Measurements from ENCODE around the gene WIZ.
"Not testable (repeated sequence)": the region's sequence is repeated elsewhere in the genome, so short reads cannot be mapped to it uniquely, and the experiment has no call there.

The WIZ gene

DNA sequence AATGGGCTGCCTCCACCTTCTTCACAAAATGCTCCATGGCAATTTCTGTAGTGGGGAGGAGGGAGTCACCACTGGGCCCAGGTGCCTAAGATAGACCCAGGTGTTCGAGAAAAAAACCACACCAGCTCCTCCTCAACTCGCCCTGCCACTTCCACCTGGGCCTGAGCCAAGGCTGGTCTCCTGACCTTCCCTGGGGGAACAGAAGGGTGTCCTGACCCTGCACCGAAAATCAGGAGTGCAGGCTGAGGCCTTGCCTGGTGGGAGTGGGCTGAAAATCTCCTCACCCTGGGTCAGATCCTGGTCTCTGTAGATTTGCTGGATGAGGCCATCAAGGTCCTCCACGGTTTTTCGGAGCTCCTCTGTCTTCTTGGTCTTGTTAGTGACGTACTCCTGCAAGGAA is 52.5 kb downstream of the WIZ start:
- Histone ChIP-seq H3K9ac (ENCODE audit: low read depth in 1 of 2, low read length in 2 of 2) (no peak overlapping the region), H3K27me3 (ENCODE audit: control insufficient read depth in 1 of 2, insufficient read depth in 2 of 2, low read length in 2 of 2) (no peaks in the 10 kb centered on the region), H3K4me3 (ENCODE audit: low read depth in 1 of 2, low read length in 2 of 2) (no peak overlapping the region), H3K36me3 (ENCODE audit: control insufficient read depth in 1 of 2, insufficient read depth in 2 of 2, low read length in 2 of 2) (peaks cover 45 to 86% of the 10 kb centered on the region in 2 donors), H3K4me1 (ENCODE audit: control insufficient read depth in 1 of 2, insufficient read depth in 2 of 2, low read length in 2 of 2) (no peaks in the 10 kb centered on the region), H3K9me3 (ENCODE audit: control insufficient read depth in 1 of 2, low read length in 2 of 2) (no peaks in the 10 kb centered on the region), H3K27ac (ENCODE audit: low read depth, low read length) (no peak overlapping the region)

DNA sequence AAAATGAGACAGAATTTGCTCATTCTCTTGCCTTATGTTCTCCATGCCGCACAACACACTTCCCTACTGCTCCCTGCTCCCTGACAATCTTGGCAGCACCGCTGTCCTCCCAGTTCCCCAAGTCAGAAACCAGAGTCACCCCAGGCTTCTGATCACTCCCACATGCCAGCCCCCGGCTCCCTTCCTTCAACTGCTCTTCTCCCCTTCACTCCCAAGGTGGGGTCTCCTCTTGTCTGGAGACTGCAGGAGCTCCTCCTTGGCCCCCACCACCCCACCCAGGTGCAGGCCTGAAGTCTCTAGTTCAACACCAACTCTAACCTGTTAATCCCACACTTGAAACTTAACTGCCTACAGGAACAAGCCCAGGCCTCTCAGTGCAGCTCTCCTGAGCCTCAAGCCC is 53.3 kb downstream of the WIZ start:
- no peak overlapping the region for H3K27ac ChIP-seq (ENCODE audit: low read depth, low read length)
- no peaks in the 10 kb centered on the region for H3K4me1 ChIP-seq (ENCODE audit: control insufficient read depth in 1 of 2, insufficient read depth in 2 of 2, low read length in 2 of 2)
- H3K9me3 ChIP-seq (ENCODE audit: control insufficient read depth in 1 of 2, low read length in 2 of 2), result no peaks in the 10 kb centered on the region
- H3K27me3 ChIP-seq (ENCODE audit: control insufficient read depth in 1 of 2, insufficient read depth in 2 of 2, low read length in 2 of 2), result no peaks in the 10 kb centered on the region
- H3K4me3 ChIP-seq (ENCODE audit: low read depth in 1 of 2, low read length in 2 of 2), result no peak overlapping the region
- H3K36me3 ChIP-seq (ENCODE audit: control insufficient read depth in 1 of 2, insufficient read depth in 2 of 2, low read length in 2 of 2), result peaks cover 38 to 84% of the 10 kb centered on the region in 2 donors
- H3K9ac ChIP-seq (ENCODE audit: low read depth in 1 of 2, low read length in 2 of 2), result no peak overlapping the region

DNA sequence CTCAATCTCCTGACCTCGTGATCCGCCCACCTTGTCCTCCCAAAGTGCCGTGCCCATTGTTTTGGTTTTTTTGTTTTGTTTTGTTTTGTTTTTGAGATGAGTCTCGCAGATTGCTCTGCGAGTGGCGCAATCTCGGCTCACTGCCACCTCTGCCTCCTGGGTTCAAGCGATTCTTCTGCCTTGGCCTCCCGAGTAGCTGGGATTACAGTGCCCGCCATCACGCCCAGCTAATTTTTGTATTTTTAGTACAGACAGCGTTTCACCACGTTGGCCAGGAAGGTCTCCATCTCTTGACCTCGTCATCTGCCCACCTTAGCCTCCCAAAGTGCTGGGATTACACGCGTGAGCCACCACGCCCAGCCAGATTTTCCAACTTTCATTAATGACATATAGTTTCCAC is 54.5 kb downstream of the WIZ start:
- not testable (repeated sequence) for H3K27ac ChIP-seq (ENCODE audit: low read depth, low read length); H3K4me1 ChIP-seq (ENCODE audit: control insufficient read depth in 1 of 2, insufficient read depth in 2 of 2, low read length in 2 of 2); H3K9ac ChIP-seq (ENCODE audit: low read depth in 1 of 2, low read length in 2 of 2); H3K27me3 ChIP-seq (ENCODE audit: control insufficient read depth in 1 of 2, insufficient read depth in 2 of 2, low read length in 2 of 2); H3K4me3 ChIP-seq (ENCODE audit: low read depth in 1 of 2, low read length in 2 of 2); H3K9me3 ChIP-seq (ENCODE audit: control insufficient read depth in 1 of 2, low read length in 2 of 2)
- H3K36me3 ChIP-seq (ENCODE audit: control insufficient read depth in 1 of 2, insufficient read depth in 2 of 2, low read length in 2 of 2), result peaks cover 31 to 78% of the 10 kb centered on the region in 2 donors

GRCh38 chr19:15394426-15394825 is 55.3 kb downstream of the WIZ start:
- no peaks in the 10 kb centered on the region for H3K27me3 ChIP-seq (ENCODE audit: control insufficient read depth in 1 of 2, insufficient read depth in 2 of 2, low read length in 2 of 2)
- H3K36me3 ChIP-seq (ENCODE audit: control insufficient read depth in 1 of 2, insufficient read depth in 2 of 2, low read length in 2 of 2), result peaks cover 24 to 70% of the 10 kb centered on the region in 2 donors
- no peak overlapping the region for H3K27ac ChIP-seq (ENCODE audit: low read depth, low read length)
- H3K9me3 ChIP-seq (ENCODE audit: control insufficient read depth in 1 of 2, low read length in 2 of 2), result no peaks in the 10 kb centered on the region
- no peak overlapping the region for H3K4me3 ChIP-seq (ENCODE audit: low read depth in 1 of 2, low read length in 2 of 2)
- H3K4me1 ChIP-seq (ENCODE audit: control insufficient read depth in 1 of 2, insufficient read depth in 2 of 2, low read length in 2 of 2), result no peaks in the 10 kb centered on the region
- no peak overlapping the region for H3K9ac ChIP-seq (ENCODE audit: low read depth in 1 of 2, low read length in 2 of 2)

- Histone ChIP-seq H3K36me3 (ENCODE audit: control insufficient read depth in 1 of 2, insufficient read depth in 2 of 2, low read length in 2 of 2) (peaks cover 19 to 65% of the 10 kb centered on the region in 2 donors), H3K9ac (ENCODE audit: low read depth in 1 of 2, low read length in 2 of 2) (no peak overlapping the region), H3K27ac (ENCODE audit: low read depth, low read length) (no peak overlapping the region), H3K27me3 (ENCODE audit: control insufficient read depth in 1 of 2, insufficient read depth in 2 of 2, low read length in 2 of 2) (no peaks in the 10 kb centered on the region), H3K9me3 (ENCODE audit: control insufficient read depth in 1 of 2, low read length in 2 of 2) (no peaks in the 10 kb centered on the region), H3K4me3 (ENCODE audit: low read depth in 1 of 2, low read length in 2 of 2) (no peak overlapping the region), H3K4me1 (ENCODE audit: control insufficient read depth in 1 of 2, insufficient read depth in 2 of 2, low read length in 2 of 2) (no peaks in the 10 kb centered on the region)
These were observed 55.8 kb downstream of the WIZ start for GRCh38 chr19:15393963-15394362.

GRCh38 chr19:15390814-15391213 is 58.9 kb downstream of the WIZ start:
- no peak overlapping the region for H3K9ac ChIP-seq (ENCODE audit: low read depth in 1 of 2, low read length in 2 of 2)
- H3K27me3 ChIP-seq (ENCODE audit: control insufficient read depth in 1 of 2, insufficient read depth in 2 of 2, low read length in 2 of 2), result no peaks in the 10 kb centered on the region
- no peaks in the 10 kb centered on the region for H3K9me3 ChIP-seq (ENCODE audit: control insufficient read depth in 1 of 2, low read length in 2 of 2)
- no peak overlapping the region for H3K27ac ChIP-seq (ENCODE audit: low read depth, low read length)
- H3K4me1 ChIP-seq (ENCODE audit: control insufficient read depth in 1 of 2, insufficient read depth in 2 of 2, low read length in 2 of 2), result no peaks in the 10 kb centered on the region
- H3K4me3 ChIP-seq (ENCODE audit: low read depth in 1 of 2, low read length in 2 of 2), result no peak overlapping the region
- peaks cover 0 to 42% of the 10 kb centered on the region in 2 donors for H3K36me3 ChIP-seq (ENCODE audit: control insufficient read depth in 1 of 2, insufficient read depth in 2 of 2, low read length in 2 of 2)

DNA sequence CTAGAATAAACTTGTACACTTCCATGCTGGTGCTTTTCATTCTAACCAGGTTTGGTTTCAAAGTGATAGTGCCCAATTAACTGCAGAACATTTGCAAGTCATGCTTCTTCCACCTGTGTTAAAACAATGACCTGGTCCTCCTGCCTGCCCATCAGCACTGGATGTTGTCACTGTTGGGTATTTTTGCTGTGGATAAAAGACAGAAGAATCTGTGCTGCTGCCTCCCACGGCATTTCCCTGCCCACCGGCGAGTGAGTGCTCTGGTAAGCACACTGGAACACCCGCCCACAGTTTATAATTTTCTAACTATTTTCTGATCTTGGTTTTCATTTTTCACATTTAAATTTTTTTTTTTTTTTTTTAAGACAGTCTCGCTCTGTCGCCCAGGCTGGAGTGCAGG is 67.9 kb downstream of the WIZ start:
- Histone ChIP-seq H3K27ac (ENCODE audit: low read depth, low read length) (no peak overlapping the region), H3K27me3 (ENCODE audit: control insufficient read depth in 1 of 2, insufficient read depth in 2 of 2, low read length in 2 of 2) (no peaks in the 10 kb centered on the region), H3K9ac (ENCODE audit: low read depth in 1 of 2, low read length in 2 of 2) (no peak overlapping the region), H3K4me3 (ENCODE audit: low read depth in 1 of 2, low read length in 2 of 2) (no peak overlapping the region), H3K36me3 (ENCODE audit: control insufficient read depth in 1 of 2, insufficient read depth in 2 of 2, low read length in 2 of 2) (peaks cover 4 to 13% of the 10 kb centered on the region in 2 donors), H3K4me1 (ENCODE audit: control insufficient read depth in 1 of 2, insufficient read depth in 2 of 2, low read length in 2 of 2) (peaks cover 17 to 21% of the 10 kb centered on the region in 2 donors), H3K9me3 (ENCODE audit: control insufficient read depth in 1 of 2, low read length in 2 of 2) (no peaks in the 10 kb centered on the region)

- H3K4me1 ChIP-seq (ENCODE audit: control insufficient read depth in 1 of 2, insufficient read depth in 2 of 2, low read length in 2 of 2), result peaks cover 22 to 26% of the 10 kb centered on the region in 2 donors
- H3K27me3 ChIP-seq (ENCODE audit: control insufficient read depth in 1 of 2, insufficient read depth in 2 of 2, low read length in 2 of 2), result no peaks in the 10 kb centered on the region
- no peak overlapping the region for H3K9ac ChIP-seq (ENCODE audit: low read depth in 1 of 2, low read length in 2 of 2)
- H3K9me3 ChIP-seq (ENCODE audit: control insufficient read depth in 1 of 2, low read length in 2 of 2), result no peaks in the 10 kb centered on the region
- H3K36me3 ChIP-seq (ENCODE audit: control insufficient read depth in 1 of 2, insufficient read depth in 2 of 2, low read length in 2 of 2), result peaks cover 4 to 11% of the 10 kb centered on the region in 2 donors
- H3K27ac ChIP-seq (ENCODE audit: low read depth, low read length), result no peak overlapping the region
- H3K4me3 ChIP-seq (ENCODE audit: low read depth in 1 of 2, low read length in 2 of 2), result no peak overlapping the region
These were observed 68.3 kb downstream of the WIZ start for GRCh38 chr19:15381429-15381828.

- H3K9me3 ChIP-seq (ENCODE audit: control insufficient read depth in 1 of 2, low read length in 2 of 2), result no peaks in the 10 kb centered on the region
- peak overlapping the region; percentile 74 to 76 for H3K4me3 ChIP-seq (ENCODE audit: low read depth in 1 of 2, low read length in 2 of 2)
- H3K27me3 ChIP-seq (ENCODE audit: control insufficient read depth in 1 of 2, insufficient read depth in 2 of 2, low read length in 2 of 2), result no peaks in the 10 kb centered on the region
- peak overlapping the region; percentile 73 for H3K27ac ChIP-seq (ENCODE audit: low read depth, low read length)
- peaks cover 24 to 27% of the 10 kb centered on the region in 2 donors for H3K4me1 ChIP-seq (ENCODE audit: control insufficient read depth in 1 of 2, insufficient read depth in 2 of 2, low read length in 2 of 2)
- peak overlapping the region; percentile 64 to 82 for H3K9ac ChIP-seq (ENCODE audit: low read depth in 1 of 2, low read length in 2 of 2)
- H3K36me3 ChIP-seq (ENCODE audit: control insufficient read depth in 1 of 2, insufficient read depth in 2 of 2, low read length in 2 of 2), result peaks cover 4 to 9% of the 10 kb centered on the region in 2 donors
These were observed 69.6 kb downstream of the WIZ start for GRCh38 chr19:15379999-15380647.

DNA sequence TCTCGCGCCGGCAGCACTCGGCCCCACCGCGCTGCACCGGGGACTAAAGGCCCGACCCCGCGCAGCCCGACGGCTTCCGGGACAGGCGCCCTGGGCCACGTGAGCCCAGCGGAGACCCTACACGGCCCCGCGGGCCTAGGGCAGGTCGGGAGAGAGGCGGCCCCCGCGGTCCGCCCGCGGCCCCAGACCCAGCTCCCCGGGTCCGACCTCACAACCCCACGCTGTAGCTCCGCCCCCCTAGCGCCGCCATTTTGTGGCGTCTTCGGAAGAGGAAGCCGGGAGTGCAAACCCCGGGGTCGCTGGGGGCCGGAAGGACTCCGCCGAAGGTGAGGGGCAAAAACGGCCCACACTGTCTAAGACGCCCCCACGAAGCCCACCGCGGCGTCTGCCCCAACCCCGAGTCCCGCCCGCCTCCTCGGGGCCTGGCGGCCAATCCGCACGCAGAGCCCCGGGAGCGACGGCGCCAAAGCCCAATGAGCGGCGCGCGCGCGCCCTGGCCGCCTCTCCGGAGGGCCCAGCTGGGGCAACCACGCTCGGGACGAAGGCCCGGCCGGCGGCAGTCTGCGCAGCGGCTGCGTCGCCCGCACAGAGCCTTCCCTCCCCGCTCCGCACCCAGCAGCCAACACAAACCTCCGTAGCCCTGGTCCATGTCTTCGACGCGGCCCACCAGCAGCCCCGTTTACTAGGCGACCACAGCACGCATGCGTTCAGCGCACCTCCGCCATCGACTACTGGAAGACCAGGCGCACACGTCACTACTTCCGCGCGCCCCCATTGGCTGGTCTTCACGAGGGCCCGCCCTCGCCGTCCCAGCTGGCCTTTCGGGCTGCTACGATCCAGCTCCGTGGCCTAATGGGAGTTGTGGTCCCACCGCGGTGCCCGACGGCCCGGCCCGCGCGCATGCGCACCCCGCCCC is 70.4 kb downstream of the WIZ start, which contains the start of gene AKAP8:
TSS of gene AKAP8 (minus strand) at position 705 of the 916 bp plus-strand sequence. CDS start at position 649, 56 bp downstream.
- Histone ChIP-seq H3K9me3 (ENCODE audit: control insufficient read depth in 1 of 2, low read length in 2 of 2) (no peaks in the 10 kb centered on the region), H3K36me3 (ENCODE audit: control insufficient read depth in 1 of 2, insufficient read depth in 2 of 2, low read length in 2 of 2) (peaks cover 4 to 16% of the 10 kb centered on the region in 2 donors), H3K27ac (ENCODE audit: low read depth, low read length) (peak within 1 kb of the TSS; percentile 94), H3K4me3 (ENCODE audit: low read depth in 1 of 2, low read length in 2 of 2) (peak within 1 kb of the TSS; percentile 85 to 100), H3K27me3 (ENCODE audit: control insufficient read depth in 1 of 2, insufficient read depth in 2 of 2, low read length in 2 of 2) (no peaks in the 10 kb centered on the region), H3K4me1 (ENCODE audit: control insufficient read depth in 1 of 2, insufficient read depth in 2 of 2, low read length in 2 of 2) (peaks cover 24 to 34% of the 10 kb centered on the region in 2 donors), H3K9ac (ENCODE audit: low read depth in 1 of 2, low read length in 2 of 2) (peak within 1 kb of the TSS; percentile 64 to 82)
